ENCODE results near the gene SNAPIN.
"Not testable (repeated sequence)": the region's sequence is repeated elsewhere in the genome, so short reads cannot be mapped to it uniquely, and the experiment has no call there.

Gene SNAPIN

DNA sequence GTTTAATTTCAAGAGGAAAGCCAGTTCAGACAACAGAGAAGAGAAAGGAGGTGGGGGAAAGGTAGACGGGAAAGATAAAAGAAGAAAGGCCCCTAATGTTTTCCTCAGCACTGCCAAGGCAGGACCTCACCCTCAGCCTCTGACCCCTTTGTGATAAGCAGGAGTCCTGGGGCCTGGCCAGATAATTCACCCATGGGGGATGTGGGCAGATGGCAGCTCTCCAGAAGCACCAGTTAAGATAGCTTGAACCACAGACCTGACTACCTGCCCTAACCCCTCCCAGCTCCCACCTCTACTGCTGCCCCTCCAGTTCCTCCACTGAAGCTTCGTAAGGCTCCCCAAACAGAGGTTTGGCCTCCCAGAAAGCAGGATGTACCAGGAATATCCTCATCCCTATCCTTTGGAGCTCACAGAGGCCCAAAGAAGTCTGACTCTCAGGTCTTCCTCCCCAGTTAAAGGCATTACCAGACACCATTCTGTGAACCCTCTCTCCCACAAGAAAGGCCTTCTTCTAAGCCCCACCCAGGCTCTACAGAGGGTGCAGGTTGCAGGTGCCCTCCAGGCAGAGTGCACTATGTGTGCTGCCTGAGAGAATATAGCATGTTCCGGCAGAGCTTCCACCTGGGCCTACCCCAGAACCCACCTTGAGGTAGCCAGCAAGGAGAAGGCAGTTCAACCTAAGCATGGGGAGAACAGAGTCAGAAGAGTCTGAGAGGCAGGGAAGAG is 9.2 kb upstream of the SNAPIN start:
- no peak for DNase-seq

- DNase-seq, result no peak
These were observed 8.7 kb upstream of the SNAPIN start for GRCh38 chr1:153649863-153650235.

GRCh38 chr1:153651771-153652170 is 6.7 kb upstream of the SNAPIN start:
- no peak for DNase-seq

GRCh38 chr1:153652805-153653500 is 5.5 kb upstream of the SNAPIN start:
- DNase-seq, result no peak

- no peak for DNase-seq
These were observed 3.2 kb upstream of the SNAPIN start for GRCh38 chr1:153655333-153655732.

- DNase-seq, result no peak
These were observed 652 bp downstream of the SNAPIN start for GRCh38 chr1:153659175-153659534.

GRCh38 chr1:153659656-153660055 is 1.2 kb downstream of the SNAPIN start:
- DNase-seq, result no peak

GRCh38 chr1:153661111-153661708 is 2.7 kb downstream of the SNAPIN start:
- no peak for DNase-seq

GRCh38 chr1:153662269-153662668 is 3.8 kb downstream of the SNAPIN start:
- DNase-seq, result no peak

DNA sequence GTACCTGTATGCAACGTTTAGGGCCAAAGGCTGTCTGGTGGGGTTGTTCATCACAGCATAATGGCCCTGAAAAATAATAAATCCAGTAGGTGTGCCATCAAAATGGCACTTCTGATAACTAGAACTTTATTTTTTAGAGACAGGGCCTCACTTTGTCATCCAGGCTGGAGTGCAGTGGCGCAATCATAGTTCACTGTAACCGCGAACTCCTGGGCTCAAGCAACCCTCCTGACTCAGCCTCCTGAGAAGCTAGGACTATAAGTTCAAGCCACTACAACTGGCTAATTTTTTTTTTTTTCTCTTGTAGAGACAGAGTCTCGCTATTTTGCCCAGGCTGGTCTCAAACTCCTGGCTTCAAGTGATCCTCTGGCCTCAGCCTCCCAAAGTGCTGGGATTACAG is 4.7 kb downstream of the SNAPIN start:
- DNase-seq, result no peak

- no peak for DNase-seq
These were observed 8.9 kb downstream of the SNAPIN start for GRCh38 chr1:153667439-153667838.

- not testable (repeated sequence) for DNase-seq
These were observed 10.2 kb downstream of the SNAPIN start for GRCh38 chr1:153668672-153669071.

DNA sequence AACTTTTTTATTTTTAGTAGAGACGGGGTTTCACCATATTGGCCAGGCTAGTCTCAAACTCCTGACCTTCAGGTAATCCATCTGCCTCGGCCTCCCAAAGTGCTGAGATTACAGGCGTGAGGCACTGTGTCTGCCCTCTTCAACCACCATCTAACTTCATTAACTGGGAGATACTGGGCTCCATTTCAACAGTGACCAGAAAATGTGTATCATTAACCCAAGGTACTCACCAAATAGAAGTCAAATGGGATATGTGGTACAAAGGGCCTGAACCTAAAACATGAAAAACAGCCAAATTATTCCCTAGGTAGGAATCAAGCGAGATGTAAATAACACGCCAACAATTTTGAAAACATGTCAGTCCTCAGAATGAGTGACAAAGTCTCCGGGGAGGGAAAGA is 11.1 kb downstream of the SNAPIN start:
- DNase-seq, result no peak

DNA sequence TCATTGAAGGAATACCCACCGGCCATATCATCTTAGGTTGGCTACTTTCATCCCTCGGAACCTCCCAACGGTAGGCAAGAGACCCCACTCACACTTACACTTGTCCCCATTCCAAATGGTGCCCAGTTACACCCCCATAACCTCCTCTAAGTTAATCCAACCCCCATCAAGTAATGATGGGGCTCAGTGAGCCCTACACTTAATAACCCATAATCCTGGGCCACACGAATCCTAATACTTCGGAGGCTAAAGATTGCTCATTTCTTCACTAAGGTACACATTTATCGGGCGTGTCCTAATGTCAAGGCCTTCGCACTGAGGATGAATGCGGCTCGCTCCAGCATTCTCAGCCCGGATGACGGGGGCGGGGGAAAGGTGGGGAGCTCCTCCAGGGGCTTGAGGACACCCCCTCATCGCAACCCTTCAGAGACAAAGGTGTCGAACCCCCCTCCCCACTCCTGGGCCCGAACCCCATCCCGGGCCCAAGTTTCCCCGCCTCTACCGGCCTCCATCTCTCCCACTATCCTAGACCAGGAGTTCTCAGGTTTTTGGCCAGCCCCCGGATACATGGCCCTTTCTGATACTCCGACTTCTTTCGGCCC is 11.9 kb downstream of the SNAPIN start:
- peak; percentile 48 for DNase-seq

DNA sequence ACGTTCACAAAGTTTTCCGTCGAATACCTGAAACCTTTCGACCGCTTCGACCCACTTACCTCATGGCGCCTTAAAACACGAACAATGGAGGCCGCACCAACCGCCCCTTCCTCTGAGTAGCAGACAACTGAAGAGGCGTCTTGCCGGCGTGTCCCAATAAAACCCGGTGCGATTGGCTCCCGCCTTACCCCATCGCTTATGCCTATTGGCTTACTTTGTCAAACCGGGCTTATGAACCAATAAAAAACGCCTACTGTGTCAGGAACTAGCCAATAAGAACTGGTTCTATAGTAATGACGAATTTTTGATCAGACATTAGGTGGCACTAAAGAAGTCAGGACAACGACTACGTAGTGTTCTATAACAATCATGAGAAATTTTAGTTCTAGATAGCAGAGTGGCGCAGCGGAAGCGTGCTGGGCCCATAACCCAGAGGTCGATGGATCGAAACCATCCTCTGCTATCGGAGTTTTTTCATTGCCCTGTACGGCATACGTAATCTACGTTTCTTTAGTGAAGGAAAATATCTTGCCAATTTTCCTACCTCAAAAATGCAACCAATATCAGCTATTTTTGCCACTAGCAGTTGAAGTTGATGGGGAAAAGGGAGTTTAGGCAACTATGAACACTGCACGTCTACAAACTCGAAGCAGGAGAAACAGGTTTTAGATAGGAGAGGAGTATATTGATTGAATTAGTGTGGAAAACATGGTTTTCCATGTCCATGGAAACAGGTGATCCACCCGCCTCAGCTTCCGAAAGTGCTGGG is 12.5 kb downstream of the SNAPIN start, which contains the start of gene ILF2:
TSS of gene ILF2 (minus strand) at position 135 of the 769 bp plus-strand sequence. CDS start at position 64, 71 bp downstream.
- peak; percentile 96 for DNase-seq

DNA sequence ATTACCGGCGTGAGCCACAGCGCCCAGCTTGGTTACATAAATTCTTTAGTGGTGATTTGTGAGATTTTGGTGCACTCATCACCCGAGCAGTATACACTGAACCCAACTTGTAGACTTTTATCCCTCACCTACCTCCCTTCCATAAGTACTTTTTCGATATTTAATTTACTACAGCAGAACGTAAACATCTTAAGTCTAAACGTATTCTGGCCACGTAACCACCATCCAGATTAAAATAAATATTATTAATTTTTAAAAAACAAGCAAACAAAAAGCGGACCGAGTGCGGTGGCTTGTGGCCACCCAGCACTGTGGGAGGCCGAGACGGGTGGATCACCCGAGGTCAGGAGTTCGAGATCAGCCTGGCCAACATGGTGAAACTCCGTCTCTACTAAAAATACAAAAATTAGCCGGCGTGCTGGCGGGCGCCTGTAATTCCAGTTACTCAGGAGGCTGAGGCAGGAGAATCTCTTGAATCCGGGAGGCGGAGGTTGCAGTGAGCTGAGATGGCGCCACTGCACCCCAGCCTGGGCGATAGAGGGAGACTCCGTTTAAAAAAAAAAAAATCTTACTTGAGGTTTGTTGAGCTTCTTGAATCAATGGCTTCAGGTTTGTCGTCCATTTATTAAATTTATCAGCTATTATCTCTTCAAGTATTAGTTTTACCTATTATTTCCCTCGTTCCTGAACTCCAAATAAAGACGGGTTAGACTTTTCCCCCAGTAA is 13.3 kb downstream of the SNAPIN start:
- peak; percentile 58 for DNase-seq

- DNase-seq, result no peak
These were observed 15.0 kb downstream of the SNAPIN start for GRCh38 chr1:153673511-153673910.

DNA sequence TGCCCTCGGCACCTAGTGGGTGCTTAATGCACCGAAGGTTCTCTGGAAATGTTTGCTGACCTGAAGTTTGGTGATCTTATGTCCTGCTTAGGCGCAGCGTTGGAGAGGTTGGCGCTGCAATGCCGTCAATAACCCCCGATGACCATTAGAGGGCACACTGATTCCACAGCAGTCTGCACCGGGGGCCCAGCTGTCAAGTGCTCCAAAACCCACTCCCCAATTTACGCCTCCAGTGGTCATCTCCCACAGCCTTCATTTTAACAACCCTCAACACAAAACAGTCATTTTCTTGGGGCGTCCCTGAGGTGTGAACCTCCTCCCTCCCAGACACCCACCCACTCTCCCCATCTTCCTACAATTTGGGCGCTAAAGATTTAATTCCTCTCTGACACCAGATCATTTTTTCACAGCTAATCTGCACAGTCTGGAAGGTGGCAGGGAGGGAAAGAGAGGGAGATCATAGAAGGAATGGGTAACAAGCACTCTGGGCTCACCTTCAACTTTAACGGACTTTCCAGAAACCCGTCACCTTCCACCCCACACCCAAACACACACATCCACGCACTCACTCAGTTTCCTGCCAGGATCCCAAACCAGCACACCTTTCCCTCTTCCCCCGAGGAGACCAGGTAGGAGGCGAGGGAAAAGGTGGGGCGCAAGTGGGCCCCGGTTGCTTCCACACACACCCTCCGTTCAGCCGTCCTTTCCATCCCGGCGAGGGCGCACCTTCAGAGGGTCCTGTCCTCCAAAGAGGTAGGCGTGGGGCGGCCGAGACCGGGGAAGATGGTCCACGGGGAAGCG is 19.4 kb downstream of the SNAPIN start:
- DNase-seq, result peak; percentile 50

- DNase-seq, result peak; percentile 37
These were observed 20.2 kb downstream of the SNAPIN start, which contains the start of gene NPR1 for GRCh38 chr1:153678519-153679336. TSS of gene NPR1 (plus strand) at chr1:153678688. CDS start at chr1:153679109, 421 bp downstream.
